A549 treated with AZD2906 at 1 μM for 4 hours (cell line): Measurements from ENCODE around the gene F8A1. TPM values are rescaled to one million over a fixed set of nuclear protein-coding genes. Genes with fewer than 3 reads are reported as not detected.

Experiments used
- total RNA-seq: library from RNA; stranded (reverse); fragments of 200-300 nt; extraction: Qiagen RNA extraction; gene quantifications from 5 replicates; pipeline ENCODE4 v1.2.3, GENCODE V29; 2022

Gene F8A1
- total RNA-seq = 57.2 to 105 TPM (median 93.5 TPM) in 5 replicates

GRCh38 chrX:154886069-154886788 is at the start of gene F8A1:
Gene F8A1, plus strand, starts transcription at chrX:154886355. Its CDS starts 20 bp downstream, at chrX:154886375.

Other genes with a start within 250 kb of the F8A1 start
- gene CTAG2, start 232.8 kb upstream of the F8A1 start, total RNA-seq = not detected in 5 replicates
- 0.56 to 0.77 TPM (median 0.66 TPM) in 5 replicates for gene GAB3, start 135.3 kb upstream of the F8A1 start, total RNA-seq
- 137 to 193 TPM (median 147 TPM) in 5 replicates for gene DKC1, start 123.5 kb upstream of the F8A1 start, total RNA-seq
- gene MPP1, start 80.9 kb upstream of the F8A1 start, total RNA-seq = 13.7 to 16.4 TPM (median 15.9 TPM) in 5 replicates
- not detected in 5 replicates for gene SMIM9, start 51.7 kb upstream of the F8A1 start, total RNA-seq
- gene F8, start 136.4 kb downstream of the F8A1 start, total RNA-seq = 3.6 to 4.6 TPM (median 4.1 TPM) in 5 replicates
- 92.3 to 125 TPM (median 119 TPM) in 5 replicates for gene FUNDC2, start 140.5 kb downstream of the F8A1 start, total RNA-seq
- gene CMC4, start 184.8 kb downstream of the F8A1 start, total RNA-seq = 13.7 to 18.2 TPM (median 15.8 TPM) in 5 replicates
- gene MTCP1, start 184.8 kb downstream of the F8A1 start, total RNA-seq = 14.5 to 22.0 TPM (median 17.3 TPM) in 5 replicates
- 22.1 to 28.6 TPM (median 25.2 TPM) in 5 replicates for gene BRCC3, start 185.2 kb downstream of the F8A1 start, total RNA-seq